Adrenal gland (tissue), 12 donors: ENCODE data around the gene TGFBR2. TPM values are rescaled to one million over a fixed set of nuclear protein-coding genes. Genes with fewer than 3 reads are reported as not detected.

Source experiments
- DNase-seq, 7 donors: peaks; one replicate each; pipeline ENCODE4 v3.0.0-alpha.2; 2019 to 2020
- H3K27ac ChIP-seq, 5 donors: fragments of 200-600 bp; sonication (generic) in 4 of 5; 1 replicate in 3 of 5; 2 replicates in 2 of 5; pipeline versions ENCODE4 v1.5.1 to v1.8.0; 2016 to 2020; ENCODE audit warnings: mild to moderate bottlenecking in 1 of 5
- H3K27me3 ChIP-seq: fragments of 200-600 bp; 2 replicates; pipeline ENCODE4 v1.8.0; 2021
- H3K36me3 ChIP-seq, 2 donors: fragments of 200-600 bp; replicated peaks in 1 of 2; 1 replicate in 1 of 2; 2 replicates in 1 of 2; pipeline versions ENCODE4 v1.5.1 to v1.8.0; 2018 to 2022
- H3K4me1 ChIP-seq, 2 donors: fragments of 200-600 bp; replicated peaks in 1 of 2; 1 replicate in 1 of 2; 2 replicates in 1 of 2; pipeline versions ENCODE4 v1.5.1 to v1.8.0; 2018 to 2021
- H3K4me3 ChIP-seq, 4 donors: fragments of 200-600 bp; sonication (generic) in 3 of 4; one replicate each; pipeline ENCODE4 v1.5.1; 2016 to 2018
- H3K9me3 ChIP-seq, 3 donors: fragments of 200-600 bp; sonication (generic) in 1 of 3; replicated peaks in 1 of 3; 1 replicate in 2 of 3; 2 replicates in 1 of 3; pipeline versions ENCODE4 v1.5.1 to v1.8.0; 2016 to 2021
- CTCF ChIP-seq, 6 experiments: fragments of 450-650 bp in 4 of 6; fragments of 200-600 bp in 2 of 6; sonication (generic) in 1 of 6; IDR thresholded peaks; 1 replicate in 5 of 6; 2 replicates in 1 of 6; pipeline versions ENCODE4 v1.5.1 to v1.8.0; 2016 to 2021; ENCODE audit warnings: antibody characterized with exemption in 6 of 6, mild to moderate bottlenecking in 2 of 6, moderate library complexity in 1 of 6
- POLR2A ChIP-seq, 2 donors: fragments of 450-650 bp; IDR thresholded peaks; one replicate each; pipeline ENCODE4 v1.6.1; 2017; ENCODE audit warnings: antibody characterized with exemption in 2 of 2, mild to moderate bottlenecking in 2 of 2, moderate library complexity in 1 of 2
- WGBS, 4 donors: extraction: QIAGEN DNeasy Blood & Tissue Kit in 2 of 4; methylation state at CpG; one replicate each; pipeline versions ENCODE4 v1.1.5 to v1.1.7; 2013 to 2017; 5-methylcytosine and 5-hydroxymethylcytosine counted together
- intact Hi-C, 2 donors: fragments of 100-400 bp; cut with DNase I; formaldehyde crosslinking; loops; one replicate each; pipeline versions ENCODE4 v1.14.1 to v1.15.0; 2022 to 2023
- polyA plus RNA-seq, 3 donors: library from polyadenylated mRNA; stranded (reverse); fragments of 200-250 nt in 2 of 3; fragments of 350-450 nt in 1 of 3; fragmentation: Illumina TruSeq in 1 of 3; extraction: RNeasy Lipid Tissue Mini Kit (QIAGEN cat#74804) in 1 of 3; gene quantifications; one replicate each; pipeline ENCODE4 v1.2.3, GENCODE V29; 2013 to 2014
- total RNA-seq, 9 donors: library from RNA; depleted of rRNA in 4 of 9; stranded (reverse); fragments of >200 nt in 4 of 9; fragments of 120-200 nt in 1 of 9; fragmentation: NEBNext Ultra II Directional in 1 of 9; extraction: Animal tissue kit (Norgen Biotek cat#: 25700) in 1 of 9; gene quantifications; one replicate each; pipeline versions ENCODE4 v1.1.0 to v1.2.4, GENCODE V29; 2013 to 2023
- donor health status: healthy with polysubstance abuse.
- donor health status: Bipolar disorder and iron deficiency.
- donor health status: DM: yes; HTN: yes; CAD: no.
- donor health status: DM: no; HTN: no; CAD: no.
- donor health status: DM: no; HTN: no; CAD: no.
- donor health status: DM: yes; HTN: yes; CAD: no.

The TGFBR2 gene
- total and polyA plus RNA-seq, 12 donors, result 19.1 to 296 (median 153) TPM

GRCh38 chr3:30637310-30638219 lies 31.2 kb downstream of the TGFBR2 start:
- WGBS, 4 donors, result 92 to 94% (median 92%) methylated on average over 10 of the region's 10 CpGs
- Histone ChIP-seq H3K4me1 (peaks cover 23 to 83% of the 10 kb centered on the region in 2 donors), H3K36me3 (no peaks in the 10 kb centered on the region), H3K9me3 (no peaks in the 10 kb centered on the region), H3K27ac (no peak overlapping the region), H3K4me3 (no peak overlapping the region), H3K27me3 (no peaks in the 10 kb centered on the region)
- no peak for DNase-seq
- intact Hi-C loops, result no loop called here
- TF ChIP-seq CTCF (IDR thresholded peaks at IDR 0.05), result no peak
- TF ChIP-seq POLR2A (IDR thresholded peaks at IDR 0.05), result no peak

GRCh38 chr3:30638685-30639412 lies 32.4 kb downstream of the TGFBR2 start:
- Histone ChIP-seq H3K36me3 (no peaks in the 10 kb centered on the region), H3K9me3 (no peaks in the 10 kb centered on the region), H3K27me3 (no peaks in the 10 kb centered on the region), H3K27ac (no peak overlapping the region), H3K4me3 (no peak overlapping the region), H3K4me1 (peaks cover 32 to 83% of the 10 kb centered on the region in 2 donors)
- TF ChIP-seq POLR2A (IDR thresholded peaks at IDR 0.05) (no peak), CTCF (IDR thresholded peaks at IDR 0.05) (no peak)
- intact Hi-C loops, result no loop called here
- WGBS, 4 donors, result 66 to 76% (median 71%) methylated on average over 4 of the region's 4 CpGs
- DNase-seq, result no peak

- intact Hi-C loops, result no loop called here
- peaks cover 36 to 83% of the 10 kb centered on the region in 2 donors for H3K4me1 ChIP-seq
- TF ChIP-seq CTCF (IDR thresholded peaks at IDR 0.05) (no peak), POLR2A (IDR thresholded peaks at IDR 0.05) (no peak)
- WGBS, 4 donors, result 62 to 79% (median 73%) methylated on average over 1 of the region's 1 CpG
- H3K36me3 ChIP-seq, result peaks cover 0 to 2% of the 10 kb centered on the region in 2 donors
- no peaks in the 10 kb centered on the region for H3K9me3 ChIP-seq
- no peak overlapping the region for H3K4me3 ChIP-seq
- no peaks in the 10 kb centered on the region for H3K27me3 ChIP-seq
- no peak for DNase-seq
- peak overlapping the region in 1 of 5 donors; percentile 10 for H3K27ac ChIP-seq
Observed at GRCh38 chr3:30639937-30640336, 33.5 kb downstream of the TGFBR2 start.

GRCh38 chr3:30640851-30641250 lies 34.5 kb downstream of the TGFBR2 start:
- Histone ChIP-seq H3K36me3 (peaks cover 0 to 11% of the 10 kb centered on the region in 2 donors), H3K27me3 (no peaks in the 10 kb centered on the region), H3K27ac (no peak overlapping the region), H3K4me3 (no peak overlapping the region), H3K9me3 (no peaks in the 10 kb centered on the region), H3K4me1 (peaks cover 33 to 83% of the 10 kb centered on the region in 2 donors)
- no peak for DNase-seq
- intact Hi-C loops, result no loop called here
- no peak for TF ChIP-seq POLR2A (IDR thresholded peaks at IDR 0.05)
- TF ChIP-seq CTCF (IDR thresholded peaks at IDR 0.05), result no peak
- WGBS, 4 donors, result 69 to 81% (median 75%) methylated on average over 5 of the region's 5 CpGs
